ENCODE measurements around the gene OR8D4. TPM values are rescaled to one million over a fixed set of nuclear protein-coding genes. Genes with fewer than 3 reads are reported as not detected.

OR8D4 gene
- polyA plus RNA-seq (2013, experiment 1 of 2) = 0.01 TPM
- polyA plus RNA-seq (2013, experiment 2 of 2) = 0.01 TPM

DNA sequence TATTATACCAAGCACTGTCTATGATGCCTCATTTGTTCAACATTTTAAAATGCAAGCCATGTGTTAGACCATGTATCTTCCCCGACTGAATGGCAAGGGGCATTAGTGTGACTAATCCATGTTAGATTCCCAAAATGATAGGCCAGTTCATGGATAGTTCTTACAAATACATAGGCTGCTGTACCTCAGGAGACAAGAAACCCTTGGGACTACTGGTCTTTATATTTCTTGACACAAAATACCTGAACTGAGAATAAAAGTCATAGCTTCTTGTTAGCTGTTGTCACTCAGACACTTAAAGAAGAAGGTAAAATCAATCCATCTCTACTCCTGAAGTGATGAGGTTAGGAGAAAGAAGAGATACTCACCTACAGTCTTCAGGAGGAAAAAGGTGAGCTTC lies at the start of gene OR8D4:
TSS of gene OR8D4 (plus strand) at position 301 of the 400 bp plus-strand sequence. CDS start 4,265 bp downstream, outside the sequence.
- no peak within 1 kb of the TSS for H2BK12ac ChIP-seq (ENCODE audit: low read length)
- no peak for DNase-seq (ENCODE audit: low spot score)
- no peak within 1 kb of the TSS for H2BK120ac ChIP-seq (ENCODE audit: low read depth, low read length)
- no peak within 1 kb of the TSS for H3K4me3 ChIP-seq (ENCODE audit: low read length in 2 of 2)
- H3K18ac ChIP-seq (ENCODE audit: low read length) = no peak within 1 kb of the TSS
- no peak within 1 kb of the TSS for H2BK15ac ChIP-seq (ENCODE audit: low read length)
- no peaks in the 10 kb centered on the region for H3K79me1 ChIP-seq (ENCODE audit: low read depth, low read length)
- no peaks in the 10 kb centered on the region for H3K9me3 ChIP-seq (replicated peaks in 1 of 2; ENCODE audit: control insufficient read depth in 2 of 2, insufficient read depth in 1 of 2, low read depth in 1 of 2, low read length in 2 of 2)
- no peak within 1 kb of the TSS for H4K8ac ChIP-seq (ENCODE audit: low read depth, low read length)
- no peaks in the 10 kb centered on the region for H3K27me3 ChIP-seq (ENCODE audit: control insufficient read depth in 3 of 3, insufficient read depth in 3 of 3, low read depth in 1 of 3, low read length in 3 of 3)
- H3K4me1 ChIP-seq (ENCODE audit: control insufficient read depth in 2 of 2, insufficient read depth in 1 of 2, low read depth in 1 of 2, low read length in 2 of 2) = peaks cover 0 to 9% of the 10 kb centered on the region in 2 donors
- H3K27ac ChIP-seq (replicated peaks; ENCODE audit: low read length) = no peak within 1 kb of the TSS
- H3K4me2 ChIP-seq (ENCODE audit: insufficient read depth, low read length, poor library complexity, severe bottlenecking) = no peak within 1 kb of the TSS
- no peak within 1 kb of the TSS for H2BK5ac ChIP-seq (ENCODE audit: low read length)
- no peak within 1 kb of the TSS for H3K9ac ChIP-seq (ENCODE audit: low read depth, low read length, poor library complexity)
- no peak within 1 kb of the TSS for H3K23ac ChIP-seq (ENCODE audit: low read depth, low read length, poor library complexity)
- H3K14ac ChIP-seq (ENCODE audit: low read length) = no peak within 1 kb of the TSS
- WGBS, 2 donors (ENCODE audit: extremely low coverage in 2 of 2, insufficient read length in 2 of 2, insufficient replicate concordance in 1 of 2) = no CpG with 5 or more reads among the region's 1 CpG
- no peak within 1 kb of the TSS for H2AFZ ChIP-seq (ENCODE audit: low read length)
- H3K4ac ChIP-seq (ENCODE audit: low read length) = no peak within 1 kb of the TSS
- no peak within 1 kb of the TSS for H4K91ac ChIP-seq (ENCODE audit: low read depth, low read length, poor library complexity)
- no peaks in the 10 kb centered on the region for H3K36me3 ChIP-seq (replicated peaks in 1 of 2; ENCODE audit: control insufficient read depth in 2 of 2, insufficient read depth in 2 of 2, low read length in 2 of 2)
- H2AK5ac ChIP-seq (ENCODE audit: low read depth, low read length) = no peak within 1 kb of the TSS

DNA sequence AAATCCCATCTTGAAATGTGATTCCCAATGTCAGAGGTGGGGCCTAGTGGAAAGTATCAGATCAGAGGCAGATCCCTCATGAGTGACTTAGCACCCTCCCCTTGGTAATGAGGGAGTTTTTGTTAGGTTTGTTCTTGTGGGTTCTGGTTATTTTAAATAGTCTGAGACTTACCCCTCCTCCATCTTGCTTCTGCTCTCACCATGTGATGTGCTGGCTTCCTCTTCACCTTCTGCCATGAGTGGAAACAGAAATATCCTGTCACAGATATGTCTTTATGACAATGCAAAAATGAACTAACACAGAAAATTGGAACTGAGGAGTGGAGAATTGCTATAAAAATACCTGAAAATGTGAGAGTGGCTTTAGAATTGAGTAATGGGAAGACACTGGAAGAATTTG lies 49.6 kb upstream of the OR8D4 start:
- H2BK12ac ChIP-seq (ENCODE audit: low read length) = no peak overlapping the region
- no peak overlapping the region for H2AK5ac ChIP-seq (ENCODE audit: low read depth, low read length)
- DNase-seq (ENCODE audit: low spot score) = no peak
- no peak overlapping the region for H4K8ac ChIP-seq (ENCODE audit: low read depth, low read length)
- no peak overlapping the region for H3K14ac ChIP-seq (ENCODE audit: low read length)
- H3K27ac ChIP-seq (replicated peaks; ENCODE audit: low read length) = no peak overlapping the region
- no peaks in the 10 kb centered on the region for H3K4me1 ChIP-seq (ENCODE audit: control insufficient read depth in 2 of 2, insufficient read depth in 1 of 2, low read depth in 1 of 2, low read length in 2 of 2)
- H3K9ac ChIP-seq (ENCODE audit: low read depth, low read length, poor library complexity) = no peak overlapping the region
- H3K4me3 ChIP-seq (ENCODE audit: low read length in 2 of 2) = no peak overlapping the region
- H3K4me2 ChIP-seq (ENCODE audit: insufficient read depth, low read length, poor library complexity, severe bottlenecking) = no peak overlapping the region
- no peak overlapping the region for H2BK5ac ChIP-seq (ENCODE audit: low read length)
- H2BK120ac ChIP-seq (ENCODE audit: low read depth, low read length) = no peak overlapping the region
- H3K18ac ChIP-seq (ENCODE audit: low read length) = no peak overlapping the region
- no peak overlapping the region for H2BK15ac ChIP-seq (ENCODE audit: low read length)
- no peak overlapping the region for H4K91ac ChIP-seq (ENCODE audit: low read depth, low read length, poor library complexity)
- H2AFZ ChIP-seq (ENCODE audit: low read length) = no peak overlapping the region
- no peaks in the 10 kb centered on the region for H3K36me3 ChIP-seq (replicated peaks in 1 of 2; ENCODE audit: control insufficient read depth in 2 of 2, insufficient read depth in 2 of 2, low read length in 2 of 2)
- no peak overlapping the region for H3K23ac ChIP-seq (ENCODE audit: low read depth, low read length, poor library complexity)
- H3K4ac ChIP-seq (ENCODE audit: low read length) = no peak overlapping the region
- H3K9me3 ChIP-seq (replicated peaks in 1 of 2; ENCODE audit: control insufficient read depth in 2 of 2, insufficient read depth in 1 of 2, low read depth in 1 of 2, low read length in 2 of 2) = no peaks in the 10 kb centered on the region
- H3K27me3 ChIP-seq (ENCODE audit: control insufficient read depth in 3 of 3, insufficient read depth in 3 of 3, low read depth in 1 of 3, low read length in 3 of 3) = no peaks in the 10 kb centered on the region
- H3K79me1 ChIP-seq (ENCODE audit: low read depth, low read length) = no peaks in the 10 kb centered on the region

DNA sequence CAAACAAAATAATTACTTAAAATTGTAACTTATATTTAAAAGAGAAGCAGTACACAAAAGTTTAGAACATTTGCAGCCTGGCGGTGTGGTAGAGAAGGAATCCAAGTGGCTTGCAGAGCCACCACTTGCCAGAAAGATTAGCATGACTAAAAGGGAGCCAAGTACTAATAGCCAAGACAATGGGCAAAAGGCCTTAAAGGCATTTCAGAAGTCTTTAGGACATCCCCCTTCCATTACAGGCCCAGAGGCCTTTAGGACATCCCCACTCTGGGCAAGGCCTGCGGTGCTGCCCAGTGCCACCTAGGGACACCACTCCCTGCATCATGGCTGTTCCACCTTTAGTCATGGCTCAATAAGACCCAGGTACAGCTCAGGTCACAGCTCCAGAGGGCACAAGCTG lies 48.9 kb upstream of the OR8D4 start:
- no CpG with 5 or more reads among the region's 2 CpGs for WGBS, 2 donors (ENCODE audit: extremely low coverage in 2 of 2, insufficient read length in 2 of 2, insufficient replicate concordance in 1 of 2)
- H2BK5ac ChIP-seq (ENCODE audit: low read length) = no peak overlapping the region
- no peak overlapping the region for H2BK120ac ChIP-seq (ENCODE audit: low read depth, low read length)
- H2AFZ ChIP-seq (ENCODE audit: low read length) = no peak overlapping the region
- DNase-seq (ENCODE audit: low spot score) = no peak
- H3K18ac ChIP-seq (ENCODE audit: low read length) = no peak overlapping the region
- H2BK12ac ChIP-seq (ENCODE audit: low read length) = no peak overlapping the region
- no peak overlapping the region for H3K27ac ChIP-seq (replicated peaks; ENCODE audit: low read length)
- H3K36me3 ChIP-seq (replicated peaks in 1 of 2; ENCODE audit: control insufficient read depth in 2 of 2, insufficient read depth in 2 of 2, low read length in 2 of 2) = no peaks in the 10 kb centered on the region
- H3K9me3 ChIP-seq (replicated peaks in 1 of 2; ENCODE audit: control insufficient read depth in 2 of 2, insufficient read depth in 1 of 2, low read depth in 1 of 2, low read length in 2 of 2) = no peaks in the 10 kb centered on the region
- H3K79me1 ChIP-seq (ENCODE audit: low read depth, low read length) = no peaks in the 10 kb centered on the region
- no peak overlapping the region for H3K14ac ChIP-seq (ENCODE audit: low read length)
- H3K4me2 ChIP-seq (ENCODE audit: insufficient read depth, low read length, poor library complexity, severe bottlenecking) = no peak overlapping the region
- no peak overlapping the region for H4K91ac ChIP-seq (ENCODE audit: low read depth, low read length, poor library complexity)
- no peak overlapping the region for H3K9ac ChIP-seq (ENCODE audit: low read depth, low read length, poor library complexity)
- H2AK5ac ChIP-seq (ENCODE audit: low read depth, low read length) = no peak overlapping the region
- no peak overlapping the region for H4K8ac ChIP-seq (ENCODE audit: low read depth, low read length)
- H3K4ac ChIP-seq (ENCODE audit: low read length) = no peak overlapping the region
- H3K23ac ChIP-seq (ENCODE audit: low read depth, low read length, poor library complexity) = no peak overlapping the region
- no peak overlapping the region for H2BK15ac ChIP-seq (ENCODE audit: low read length)
- H3K4me1 ChIP-seq (ENCODE audit: control insufficient read depth in 2 of 2, insufficient read depth in 1 of 2, low read depth in 1 of 2, low read length in 2 of 2) = no peaks in the 10 kb centered on the region
- H3K4me3 ChIP-seq (ENCODE audit: low read length in 2 of 2) = no peak overlapping the region
- H3K27me3 ChIP-seq (ENCODE audit: control insufficient read depth in 3 of 3, insufficient read depth in 3 of 3, low read depth in 1 of 3, low read length in 3 of 3) = no peaks in the 10 kb centered on the region

DNA sequence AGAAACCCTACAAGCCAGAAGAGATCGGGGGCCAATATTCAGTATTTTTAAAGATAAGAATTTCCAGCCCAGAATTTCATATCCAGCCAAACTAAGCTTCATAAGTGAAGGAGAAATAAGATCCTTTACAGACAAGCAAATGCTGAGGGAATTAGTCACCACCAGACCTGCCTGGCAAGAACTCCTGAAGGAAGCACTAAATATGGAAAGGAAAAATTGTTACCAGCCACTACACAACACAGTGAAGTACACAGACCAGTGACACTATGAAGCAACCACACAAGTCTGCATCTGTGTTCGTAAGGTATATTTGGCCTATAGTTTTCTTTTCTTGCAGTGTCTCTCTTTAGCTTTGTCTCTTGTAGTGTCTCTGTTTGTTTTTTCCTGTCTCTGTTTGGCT lies 45.5 kb upstream of the OR8D4 start:
- Histone ChIP-seq H2BK5ac (ENCODE audit: low read length) (no peak overlapping the region), H3K27me3 (ENCODE audit: control insufficient read depth in 3 of 3, insufficient read depth in 3 of 3, low read depth in 1 of 3, low read length in 3 of 3) (no peaks in the 10 kb centered on the region), H3K27ac (replicated peaks; ENCODE audit: low read length) (no peak overlapping the region), H2BK120ac (ENCODE audit: low read depth, low read length) (no peak overlapping the region), H3K9me3 (replicated peaks in 1 of 2; ENCODE audit: control insufficient read depth in 2 of 2, insufficient read depth in 1 of 2, low read depth in 1 of 2, low read length in 2 of 2) (no peaks in the 10 kb centered on the region), H3K9ac (ENCODE audit: low read depth, low read length, poor library complexity) (no peak overlapping the region), H2BK15ac (ENCODE audit: low read length) (no peak overlapping the region), H4K91ac (ENCODE audit: low read depth, low read length, poor library complexity) (no peak overlapping the region), H3K18ac (ENCODE audit: low read length) (no peak overlapping the region), H3K79me1 (ENCODE audit: low read depth, low read length) (no peaks in the 10 kb centered on the region), H3K4me2 (ENCODE audit: insufficient read depth, low read length, poor library complexity, severe bottlenecking) (no peak overlapping the region), H2AK5ac (ENCODE audit: low read depth, low read length) (no peak overlapping the region), H3K4ac (ENCODE audit: low read length) (no peak overlapping the region), H2BK12ac (ENCODE audit: low read length) (no peak overlapping the region), H3K14ac (ENCODE audit: low read length) (no peak overlapping the region), H3K23ac (ENCODE audit: low read depth, low read length, poor library complexity) (no peak overlapping the region), H3K4me1 (ENCODE audit: control insufficient read depth in 2 of 2, insufficient read depth in 1 of 2, low read depth in 1 of 2, low read length in 2 of 2) (no peaks in the 10 kb centered on the region), H3K4me3 (ENCODE audit: low read length in 2 of 2) (no peak overlapping the region), H4K8ac (ENCODE audit: low read depth, low read length) (no peak overlapping the region), H3K36me3 (replicated peaks in 1 of 2; ENCODE audit: control insufficient read depth in 2 of 2, insufficient read depth in 2 of 2, low read length in 2 of 2) (no peaks in the 10 kb centered on the region), H2AFZ (ENCODE audit: low read length) (no peak overlapping the region)
- DNase-seq (ENCODE audit: low spot score) = no peak
- no CpG with 5 or more reads among the region's 2 CpGs for WGBS, 2 donors (ENCODE audit: extremely low coverage in 2 of 2, insufficient read length in 2 of 2, insufficient replicate concordance in 1 of 2)

Measured in neuronal stem cell (in vitro differentiated cells).